Activated T-cell treated with anti-CD3 and anti-CD28 coated beads for 24 hours (primary cell): ENCODE measurements around the gene LYRM7.
"Not testable (repeated sequence)": the region's sequence is repeated elsewhere in the genome, so short reads cannot be mapped to it uniquely, and the experiment has no call there.

Experiments used
- DNase-seq: peaks from one replicate; pipeline ENCODE4 v3.0.0-alpha.2; 2020; ENCODE audit warnings: low read depth

LYRM7 gene

DNA sequence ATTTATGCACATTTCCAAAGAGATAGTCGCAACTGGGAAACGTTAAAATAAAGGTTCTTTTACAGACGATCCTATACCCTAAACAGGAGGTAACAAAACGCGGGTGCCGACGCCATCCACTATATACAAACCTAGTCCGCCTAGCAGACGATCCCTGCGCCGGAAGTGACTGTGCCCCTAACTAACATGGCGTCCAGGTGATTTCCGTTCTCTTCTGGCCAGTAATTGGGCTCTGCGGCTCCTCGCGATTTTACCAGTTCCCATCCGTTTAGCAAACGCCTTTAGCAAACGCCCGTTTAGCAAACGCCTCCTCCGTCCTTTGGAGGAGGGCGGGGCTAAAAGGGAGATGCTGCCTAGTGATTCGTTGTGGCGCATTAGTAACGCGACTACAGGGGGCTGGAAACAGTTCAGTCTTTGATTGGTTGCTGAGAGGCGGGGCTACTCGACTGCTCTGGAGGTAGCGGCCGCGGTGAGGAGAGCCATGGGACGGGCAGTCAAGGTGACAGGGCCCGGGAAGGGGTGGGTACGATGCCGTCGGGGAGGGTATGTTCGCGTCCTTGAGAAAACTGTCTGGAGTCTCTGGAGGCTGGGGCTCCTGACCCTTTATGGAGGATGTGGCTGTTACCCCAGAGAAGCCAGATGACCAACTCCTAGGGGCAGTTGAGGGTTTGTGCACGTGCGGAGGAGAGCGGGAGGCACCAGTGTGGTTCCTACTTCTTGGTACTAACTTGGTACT is at the start of gene LYRM7:
Gene LYRM7, plus strand, starts transcription at position 405 of the 736 bp plus-strand sequence. Its CDS starts 77 bp downstream, at position 482.
- peak; percentile 94 for DNase-seq

DNA sequence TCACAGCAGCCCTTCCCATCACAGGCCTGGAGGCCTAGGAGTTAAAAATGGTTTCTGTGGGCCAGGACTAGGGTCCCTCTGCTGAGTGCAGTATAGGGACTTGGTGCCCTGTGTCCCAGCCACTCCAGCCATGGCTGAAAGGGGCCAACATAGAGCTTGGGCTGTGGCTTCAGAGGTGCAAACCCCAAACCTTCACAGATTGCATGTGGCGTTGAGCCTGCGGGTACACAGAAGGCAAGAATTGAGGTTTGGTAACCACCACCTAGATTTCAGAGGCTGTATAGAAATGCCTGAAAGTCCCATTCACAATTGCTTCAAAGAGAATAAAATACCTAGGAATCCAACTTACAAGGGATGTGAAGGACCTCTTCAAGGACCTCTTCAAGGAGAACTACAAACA is 43.5 kb upstream of the LYRM7 start:
- not testable (repeated sequence) for DNase-seq

DNA sequence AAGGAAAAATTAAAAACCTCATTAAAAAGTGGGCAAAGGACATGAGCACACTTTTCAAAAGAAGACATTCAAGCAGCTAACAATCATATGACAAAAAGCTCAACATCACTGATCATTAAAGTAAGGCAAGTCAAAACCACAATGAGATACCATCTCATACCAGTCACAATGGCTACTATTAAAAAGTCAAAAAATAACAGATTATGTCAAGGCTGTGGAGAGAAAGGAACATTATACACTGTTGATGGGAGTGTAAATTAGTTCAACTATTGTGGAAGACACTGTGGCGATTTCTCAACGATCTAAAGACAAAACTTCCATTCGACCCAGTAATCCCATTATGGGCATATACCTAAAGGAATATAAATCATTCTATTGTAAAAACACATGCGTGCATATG is 41.4 kb upstream of the LYRM7 start:
- no peak for DNase-seq

DNA sequence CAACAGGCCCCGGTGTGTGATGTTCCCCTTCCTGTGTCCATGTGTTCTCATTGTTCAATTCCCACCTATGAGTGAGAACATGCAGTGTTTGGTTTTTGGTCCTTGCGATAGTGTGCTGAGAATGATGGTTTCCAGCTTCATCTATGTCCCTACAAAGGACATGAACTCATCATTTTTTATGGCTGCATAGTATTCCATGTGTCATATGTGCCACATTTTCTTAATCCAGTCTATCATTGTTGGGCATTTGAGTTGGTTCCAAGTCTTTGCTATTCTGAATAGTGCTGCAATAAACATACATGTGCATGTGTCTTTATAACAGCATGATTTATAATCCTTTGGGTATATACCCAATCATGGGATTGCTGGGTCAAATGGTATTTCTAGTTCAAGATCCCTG is 37.7 kb upstream of the LYRM7 start:
- DNase-seq = not testable (repeated sequence)

DNA sequence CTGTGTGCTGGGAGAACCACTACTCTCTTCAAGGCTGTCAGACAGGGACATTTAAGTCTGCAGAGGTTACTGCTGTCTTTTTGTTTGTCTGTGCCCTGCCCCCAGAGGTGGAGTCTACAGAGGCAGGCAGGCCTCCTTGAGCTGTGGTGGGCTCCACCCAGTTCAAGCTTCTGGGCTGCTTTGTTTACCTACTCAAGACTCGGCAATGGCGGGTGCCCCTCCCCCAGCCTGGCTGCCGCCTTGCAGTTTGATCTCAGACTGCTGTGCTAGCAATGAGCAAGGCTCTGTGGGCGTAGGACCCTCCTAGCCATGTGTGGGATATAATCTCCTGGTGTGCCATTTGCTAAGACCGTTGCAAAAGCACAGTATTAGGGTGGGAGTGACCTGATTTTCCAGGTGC is 32.3 kb upstream of the LYRM7 start:
- DNase-seq = not testable (repeated sequence)

DNA sequence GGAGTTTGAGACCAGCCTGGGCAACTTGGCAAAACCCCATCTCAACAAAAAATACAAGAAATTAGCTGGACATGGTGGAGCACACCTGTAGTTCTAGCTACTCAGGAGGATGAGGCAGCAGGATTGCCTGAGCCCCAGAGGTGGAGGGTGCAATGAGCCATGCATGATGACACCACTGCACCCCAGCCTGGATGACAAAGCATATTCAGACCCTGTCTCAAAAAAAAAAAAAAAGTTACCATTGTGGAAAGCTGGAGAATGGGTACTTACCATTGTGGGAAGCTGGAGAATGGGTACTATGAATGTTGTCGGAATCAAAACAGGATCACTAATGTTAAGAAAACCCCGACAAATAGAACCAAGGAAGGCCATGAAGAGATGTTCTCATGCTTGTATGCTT is 31.4 kb upstream of the LYRM7 start:
- no peak for DNase-seq

DNA sequence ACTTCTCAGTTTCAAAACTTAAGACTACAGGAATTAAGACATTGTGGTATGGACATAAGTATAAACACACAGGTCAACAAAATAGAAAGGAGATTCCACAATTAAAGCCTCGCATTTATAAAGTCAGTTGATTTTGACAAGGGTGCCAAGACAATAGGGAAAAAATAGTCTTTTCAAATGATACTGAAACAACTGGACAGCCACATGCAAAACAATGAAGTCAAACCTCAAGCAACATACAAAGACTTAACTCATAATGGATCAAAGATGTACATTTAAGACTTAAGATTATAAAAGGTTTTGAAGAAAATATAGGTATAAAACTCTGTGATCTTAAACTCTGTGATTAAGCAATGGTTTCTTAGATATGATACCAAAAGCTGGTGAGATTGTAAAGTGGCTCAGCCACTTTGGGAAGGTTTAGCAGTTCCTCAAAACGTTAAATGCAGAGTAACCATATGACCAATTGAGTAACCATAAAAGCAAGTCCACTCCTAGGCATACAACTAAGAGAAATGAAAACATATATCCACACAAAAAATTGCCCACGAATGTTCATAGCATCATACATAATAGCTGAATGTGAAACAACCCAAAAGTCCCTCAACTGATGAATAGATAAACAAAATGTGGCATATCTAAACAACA is 27.6 kb upstream of the LYRM7 start:
- no peak for DNase-seq

DNA sequence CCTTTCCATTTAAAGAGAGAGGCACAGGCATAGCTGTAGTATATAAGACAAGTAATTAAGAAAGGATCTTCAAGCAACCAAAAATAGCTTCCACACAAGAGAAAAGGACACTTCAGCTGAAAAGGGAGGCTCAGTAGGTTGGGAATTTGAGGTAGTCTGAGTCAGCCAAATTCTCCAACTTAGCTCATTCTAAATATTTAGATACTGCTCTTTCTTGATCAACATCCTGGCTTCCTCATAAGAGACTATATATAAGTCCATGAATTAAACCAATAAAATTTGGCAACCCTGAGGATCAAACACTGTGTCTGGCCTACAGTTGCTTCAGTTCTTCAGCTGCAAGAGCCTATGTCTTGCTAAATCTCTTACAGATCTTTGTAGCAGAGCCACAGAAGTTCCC is 23.5 kb upstream of the LYRM7 start:
- no peak for DNase-seq

DNA sequence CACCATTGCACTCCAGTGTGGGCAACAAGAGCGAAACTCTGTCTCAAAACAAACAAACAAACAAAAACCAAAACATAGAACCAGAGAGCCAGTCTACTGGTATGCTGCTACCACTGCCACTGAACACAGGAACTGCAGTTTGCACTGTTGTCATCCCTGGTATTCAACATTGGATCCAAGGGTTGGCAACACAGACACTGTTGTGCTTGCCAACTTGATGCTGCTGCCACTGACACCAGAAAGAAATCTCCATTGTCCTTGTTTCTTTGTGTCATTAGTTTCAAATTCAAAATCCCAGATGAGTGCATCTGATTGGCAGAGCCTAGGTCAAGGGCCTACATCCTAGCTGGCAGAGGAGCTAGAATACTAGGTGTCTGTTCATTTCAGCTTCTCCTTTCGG is 21.9 kb upstream of the LYRM7 start:
- DNase-seq = no peak

DNA sequence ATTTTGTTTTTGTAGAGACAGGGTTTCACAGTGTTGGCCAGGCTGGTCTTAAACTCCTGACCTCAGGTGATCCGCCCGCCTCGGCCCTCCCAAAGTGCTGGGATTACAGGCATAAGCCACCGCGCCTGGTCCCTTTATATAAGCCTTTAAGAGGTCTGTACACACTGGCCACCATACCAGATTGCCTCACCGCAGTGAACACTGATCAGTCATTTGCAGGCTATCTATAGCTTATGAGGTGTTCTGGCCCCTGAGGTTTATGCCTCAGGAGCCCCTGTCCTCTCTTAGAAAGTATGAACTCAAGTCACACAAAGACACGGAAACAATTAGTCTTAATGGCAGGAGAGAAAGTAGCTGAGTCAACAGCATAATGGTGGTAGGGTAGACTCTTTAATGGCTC is 20.3 kb upstream of the LYRM7 start:
- no peak for DNase-seq

DNA sequence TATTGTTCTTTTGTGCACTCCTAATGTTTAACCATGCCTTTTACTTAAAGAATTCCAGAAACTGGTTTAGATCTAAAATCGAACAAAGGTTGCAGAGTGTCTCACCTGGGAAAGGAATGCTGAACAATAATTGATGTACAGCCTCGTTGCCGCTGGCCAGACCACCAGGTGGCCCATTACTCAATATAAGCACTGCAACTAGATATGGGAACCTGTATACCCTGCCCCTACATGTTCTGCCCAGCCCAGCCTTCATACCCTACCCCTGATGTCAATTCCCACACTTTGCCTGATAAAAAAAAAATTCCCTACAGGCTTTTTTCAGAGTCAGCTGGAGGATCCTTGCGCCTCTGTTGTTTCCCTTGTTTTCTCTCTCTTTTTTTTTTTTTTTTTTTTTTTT is 19.5 kb upstream of the LYRM7 start:
- no peak for DNase-seq

DNA sequence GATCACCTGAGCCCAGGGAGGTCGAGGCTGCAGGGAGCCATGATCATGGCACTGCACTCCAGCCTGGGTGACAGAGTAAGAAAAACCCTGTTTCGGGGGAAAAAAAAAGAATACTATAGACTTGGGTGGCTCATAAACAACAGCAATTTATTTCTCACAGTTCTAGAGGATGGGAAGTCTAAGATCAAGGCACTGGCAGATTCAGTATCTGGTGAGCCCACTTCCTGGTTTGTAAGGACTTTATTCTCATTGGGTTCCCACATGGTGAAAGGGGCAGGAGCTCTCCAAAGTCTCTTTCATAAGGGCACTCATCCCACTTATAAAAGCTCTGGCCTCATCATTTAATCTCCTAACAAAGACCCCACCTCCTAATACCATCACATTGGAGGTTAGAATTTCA is 14.4 kb upstream of the LYRM7 start:
- no peak for DNase-seq

DNA sequence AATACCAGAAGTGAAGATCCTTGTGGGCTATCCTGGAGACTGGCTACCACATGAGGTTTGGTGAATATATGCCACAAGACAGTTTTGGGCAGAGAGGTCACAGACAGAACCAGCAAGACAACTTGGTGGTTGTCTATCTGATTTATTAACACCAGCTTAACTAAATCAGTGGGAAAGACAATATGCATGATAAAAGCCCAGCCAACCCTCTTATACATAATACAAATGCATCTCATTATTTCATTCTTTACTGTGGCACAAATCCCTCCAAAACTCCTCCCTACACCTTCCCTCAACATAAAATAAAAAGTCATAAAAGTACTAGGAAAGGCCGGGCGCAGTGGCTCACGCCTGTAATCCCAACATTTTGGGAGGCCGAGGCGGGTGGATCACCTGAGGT is 13.8 kb upstream of the LYRM7 start:
- DNase-seq = no peak

DNA sequence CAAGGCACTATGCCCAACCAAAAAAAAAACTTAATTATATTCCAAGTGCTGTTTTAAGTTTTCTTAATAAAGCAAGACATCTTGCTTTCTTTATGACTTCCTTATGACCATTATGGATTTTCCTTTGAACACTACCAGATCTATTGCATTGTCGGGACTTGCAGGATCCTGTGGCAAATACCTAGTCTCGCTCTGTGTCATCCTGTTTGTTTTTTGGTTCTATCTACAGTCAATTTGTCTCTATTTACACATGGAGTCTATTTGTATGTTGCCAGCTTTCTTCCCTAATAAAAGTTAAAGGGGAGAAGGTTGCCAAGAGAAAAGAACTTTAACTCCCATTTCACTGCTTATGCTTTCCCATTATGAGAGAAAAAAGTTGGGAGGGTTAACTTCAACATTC is 10.6 kb upstream of the LYRM7 start:
- no peak for DNase-seq

DNA sequence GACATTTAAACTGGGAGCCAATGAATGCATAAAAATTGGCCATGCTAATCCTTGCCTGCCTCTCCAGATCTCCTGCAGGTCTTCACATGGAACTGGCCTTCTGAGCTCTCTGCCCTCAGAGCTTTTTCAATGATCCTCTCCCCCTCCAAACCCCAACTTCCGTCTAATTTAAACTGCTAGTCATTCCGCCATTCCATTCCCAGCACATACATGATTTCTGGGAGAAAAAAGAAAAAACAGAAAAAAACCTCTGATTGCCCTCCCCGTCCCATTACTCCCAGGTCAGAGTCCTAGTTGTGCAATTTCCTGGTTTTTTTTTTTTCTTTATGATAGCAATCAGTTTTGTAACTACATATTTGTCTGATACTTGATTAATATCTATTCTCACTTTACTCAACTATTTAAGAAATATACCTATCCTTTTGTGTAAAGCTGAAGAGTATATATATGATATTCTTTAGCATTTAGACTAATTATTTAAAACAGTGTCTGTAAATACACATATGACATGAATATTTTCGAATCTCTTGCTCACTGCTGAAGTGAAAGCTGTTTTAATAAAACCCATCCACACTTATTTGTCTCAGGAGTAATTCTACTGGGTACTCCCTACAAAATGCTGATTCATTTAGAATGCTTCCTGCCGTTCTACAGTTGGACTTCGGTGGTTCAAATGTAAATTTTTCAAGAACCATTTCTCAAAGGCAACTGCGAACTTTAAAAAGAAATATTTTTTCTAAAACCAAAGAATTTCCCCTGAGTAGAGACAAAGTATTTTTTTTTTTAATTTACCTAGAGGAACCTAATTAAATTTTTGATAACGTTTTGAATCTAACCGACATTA is 7.2 kb upstream of the LYRM7 start:
- DNase-seq = no peak

DNA sequence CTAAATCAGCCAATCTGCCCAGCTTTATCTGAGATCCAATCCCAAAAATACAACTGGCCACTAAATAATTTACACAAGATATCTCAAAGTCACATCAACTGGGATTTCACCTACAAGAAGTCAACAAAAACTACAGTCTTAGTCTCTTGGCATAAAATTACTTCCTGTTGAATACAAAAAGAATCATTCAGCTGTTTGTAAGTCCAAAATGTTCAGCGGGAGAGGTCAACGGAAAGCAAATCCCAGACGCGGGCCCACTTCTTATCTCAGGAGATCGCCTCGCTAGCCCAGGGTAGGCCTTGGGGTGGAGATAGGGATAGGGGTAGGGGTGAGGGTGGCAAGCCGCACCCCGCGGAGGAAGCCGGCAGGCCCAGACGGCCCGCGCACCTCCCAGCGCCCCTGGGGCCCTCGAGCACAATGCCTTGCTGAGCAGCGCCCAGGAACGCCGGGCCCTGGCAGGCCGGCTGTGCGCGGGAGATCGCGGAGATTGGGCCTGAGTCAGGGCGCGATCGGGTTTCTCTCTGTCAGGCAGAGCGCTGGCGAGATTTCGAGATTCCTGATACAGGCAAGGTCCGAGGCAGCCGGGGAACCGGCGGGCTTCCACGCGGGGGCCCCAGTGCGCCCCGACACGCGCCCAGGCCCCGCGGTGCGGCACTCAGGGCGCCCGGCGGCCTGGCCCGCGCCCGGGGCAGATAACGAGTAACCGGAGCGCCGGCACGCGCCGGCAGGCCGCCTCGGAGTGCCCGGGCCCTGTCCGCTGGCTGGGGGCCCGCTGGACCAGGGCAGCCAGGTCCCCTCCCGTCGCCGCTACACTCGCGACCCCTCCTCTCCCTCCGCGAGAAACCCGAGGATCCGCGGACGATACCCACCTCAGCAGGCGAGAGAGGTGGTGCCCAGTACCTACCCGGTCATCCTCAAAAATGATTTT is 6.3 kb upstream of the LYRM7 start:
- DNase-seq = peak; percentile 56

DNA sequence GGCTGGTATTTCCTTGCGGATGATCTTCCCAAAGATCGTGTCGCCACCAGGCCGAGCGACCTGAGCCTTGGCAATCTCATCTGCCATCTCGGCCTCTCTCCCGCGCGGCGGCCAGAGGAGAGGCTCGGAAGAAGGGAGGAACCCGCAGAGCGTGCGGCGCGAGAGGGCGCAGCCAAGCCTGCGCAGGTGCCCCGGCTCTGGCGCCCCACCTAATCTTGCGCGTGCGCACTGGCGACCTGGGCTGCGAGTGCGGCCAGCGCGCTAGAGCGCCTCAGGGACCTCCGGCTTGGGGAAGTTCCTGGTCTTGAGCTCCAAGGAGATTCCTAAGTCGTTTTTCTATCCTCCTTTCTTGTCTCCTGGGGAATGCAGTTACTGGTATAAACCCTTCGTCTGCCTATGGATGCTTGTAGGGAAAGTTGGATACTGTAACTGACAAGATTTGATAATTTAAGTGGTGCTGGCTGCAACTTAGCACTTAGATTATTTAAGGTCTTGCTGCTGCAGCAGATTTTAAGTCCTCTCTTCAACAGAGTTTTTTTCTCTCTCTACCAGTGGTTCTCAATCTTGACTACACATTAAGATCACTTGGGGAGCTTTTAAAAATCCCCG is 5.5 kb upstream of the LYRM7 start, which contains the start of gene HINT1:
Gene HINT1, minus strand, starts transcription at position 138 of the 609 bp plus-strand sequence. Its CDS starts 51 bp downstream, at position 87.
- peak; percentile 90 for DNase-seq

DNA sequence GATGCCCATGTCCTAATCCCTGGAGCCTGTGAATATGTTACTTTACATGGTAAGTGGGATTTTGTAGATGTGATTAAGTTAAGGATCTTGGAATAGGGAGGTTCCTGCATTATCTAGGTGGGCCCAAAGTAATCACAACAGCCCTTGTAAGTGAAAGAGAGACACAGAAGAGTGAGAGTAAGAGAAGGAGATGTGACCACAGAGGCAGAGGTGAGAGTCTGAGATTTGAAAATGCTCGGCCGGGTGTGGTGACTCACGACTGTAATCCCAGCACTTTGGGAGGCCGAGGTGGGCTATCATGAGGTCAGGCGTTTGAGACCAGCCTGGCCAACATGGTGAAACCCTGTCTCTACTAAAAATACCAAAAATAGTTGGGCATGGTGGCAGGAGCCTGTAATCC is 3.1 kb upstream of the LYRM7 start:
- DNase-seq = no peak

DNA sequence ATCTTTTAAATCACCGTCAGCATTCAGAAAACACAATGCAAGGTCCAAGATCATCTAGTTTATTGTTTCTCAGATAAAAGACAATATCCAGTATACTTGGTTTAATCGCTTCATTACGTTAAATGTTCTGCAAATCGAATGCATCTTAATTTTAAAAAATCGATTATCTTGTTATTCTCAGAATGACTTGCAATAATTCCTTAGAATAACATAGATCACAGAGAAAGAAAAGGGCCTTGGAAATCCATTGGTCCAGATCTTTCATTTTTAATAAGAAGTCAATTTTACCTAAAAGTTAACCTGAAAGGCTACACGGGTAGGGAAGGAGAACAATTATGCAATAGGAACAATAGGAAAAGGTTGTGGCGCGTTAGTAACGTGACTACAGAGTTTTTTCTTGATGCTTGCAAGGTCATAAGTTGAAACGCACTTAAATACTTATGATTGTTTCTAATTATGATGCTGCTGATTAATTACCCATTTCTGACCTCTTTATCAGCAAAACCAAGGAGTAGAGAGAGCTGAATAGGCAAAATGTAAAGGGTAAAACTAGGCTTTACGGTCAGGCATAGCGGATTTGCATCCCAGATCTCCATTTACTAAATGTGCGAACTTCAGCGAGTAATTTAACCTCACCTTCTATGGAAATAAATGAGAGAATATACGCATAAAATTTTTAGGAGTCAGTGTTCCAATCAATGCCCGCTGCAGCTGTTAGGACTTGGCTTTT is 769 bp upstream of the LYRM7 start:
- no peak for DNase-seq

DNA sequence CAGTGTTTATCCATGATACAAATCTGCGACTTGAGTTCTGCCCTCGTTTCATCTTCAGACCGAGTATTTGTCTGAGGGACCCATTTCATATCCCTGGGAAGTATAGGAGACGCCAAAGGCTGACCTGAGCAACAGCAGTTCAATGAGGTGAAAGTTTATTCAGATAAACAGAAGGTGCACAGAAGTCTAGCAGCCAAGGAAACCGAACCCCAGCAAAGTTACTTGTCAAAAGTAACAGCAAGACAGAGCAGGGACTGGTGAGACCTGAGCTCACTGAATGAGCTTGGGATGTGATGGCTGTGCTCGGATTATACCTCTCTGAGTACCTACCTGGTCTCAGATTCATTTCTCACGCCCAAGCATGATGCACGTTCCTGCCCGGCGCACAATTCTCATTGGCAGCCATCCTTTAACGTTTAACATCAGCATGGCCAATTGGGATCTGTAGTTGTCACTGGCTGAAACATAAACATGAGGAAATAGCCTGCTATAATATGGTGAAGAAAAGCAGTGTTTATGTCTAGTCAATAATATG is 599 bp downstream of the LYRM7 start:
- peak; percentile 7 for DNase-seq
